ENCODE data around the gene LVRN. TPM values are rescaled to one million over a fixed set of nuclear protein-coding genes. Genes with fewer than 3 reads are reported as not detected.

LVRN gene
- total and polyA plus RNA-seq, 2 experiments from 2014 or later: 0.31 to 0.45 TPM

DNA sequence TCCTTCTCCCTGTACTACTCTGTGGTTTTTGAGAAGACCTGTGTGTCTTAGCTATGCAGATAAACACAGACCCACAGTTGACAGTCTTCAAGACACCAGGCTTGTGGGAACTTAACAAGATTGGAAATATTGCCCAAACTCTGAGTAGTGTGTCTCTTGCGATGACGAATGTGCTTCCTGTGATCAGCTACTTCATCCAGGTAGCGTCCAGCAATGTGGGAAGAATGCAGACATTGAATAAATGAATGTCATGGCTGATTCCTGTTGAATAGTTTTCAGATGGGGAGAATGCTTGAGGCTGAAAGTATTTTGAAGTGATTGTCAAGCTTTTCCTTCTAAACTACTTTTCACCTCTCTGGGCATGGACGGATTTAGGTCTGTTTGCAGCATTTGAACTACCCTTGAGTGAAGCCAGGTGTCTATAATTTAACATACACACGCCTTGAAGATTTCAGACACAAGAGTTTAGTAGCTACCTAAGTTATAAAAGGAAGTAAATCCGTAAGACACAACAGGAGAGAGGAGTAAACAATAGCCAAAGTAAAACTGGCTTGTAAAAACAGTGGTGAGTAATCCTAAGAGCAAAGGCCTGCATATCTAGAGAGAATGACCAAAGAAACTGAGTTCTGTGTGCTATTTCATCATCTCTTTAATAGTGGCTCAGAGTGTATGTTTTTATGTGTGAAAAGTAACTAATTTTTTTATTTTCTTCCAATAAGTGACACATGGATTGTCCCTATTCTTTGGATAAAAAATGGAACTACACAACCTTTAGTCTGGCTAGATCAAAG is 40.0 kb downstream of the LVRN start (continued):
- TF ChIP-seq, protein P1, sequence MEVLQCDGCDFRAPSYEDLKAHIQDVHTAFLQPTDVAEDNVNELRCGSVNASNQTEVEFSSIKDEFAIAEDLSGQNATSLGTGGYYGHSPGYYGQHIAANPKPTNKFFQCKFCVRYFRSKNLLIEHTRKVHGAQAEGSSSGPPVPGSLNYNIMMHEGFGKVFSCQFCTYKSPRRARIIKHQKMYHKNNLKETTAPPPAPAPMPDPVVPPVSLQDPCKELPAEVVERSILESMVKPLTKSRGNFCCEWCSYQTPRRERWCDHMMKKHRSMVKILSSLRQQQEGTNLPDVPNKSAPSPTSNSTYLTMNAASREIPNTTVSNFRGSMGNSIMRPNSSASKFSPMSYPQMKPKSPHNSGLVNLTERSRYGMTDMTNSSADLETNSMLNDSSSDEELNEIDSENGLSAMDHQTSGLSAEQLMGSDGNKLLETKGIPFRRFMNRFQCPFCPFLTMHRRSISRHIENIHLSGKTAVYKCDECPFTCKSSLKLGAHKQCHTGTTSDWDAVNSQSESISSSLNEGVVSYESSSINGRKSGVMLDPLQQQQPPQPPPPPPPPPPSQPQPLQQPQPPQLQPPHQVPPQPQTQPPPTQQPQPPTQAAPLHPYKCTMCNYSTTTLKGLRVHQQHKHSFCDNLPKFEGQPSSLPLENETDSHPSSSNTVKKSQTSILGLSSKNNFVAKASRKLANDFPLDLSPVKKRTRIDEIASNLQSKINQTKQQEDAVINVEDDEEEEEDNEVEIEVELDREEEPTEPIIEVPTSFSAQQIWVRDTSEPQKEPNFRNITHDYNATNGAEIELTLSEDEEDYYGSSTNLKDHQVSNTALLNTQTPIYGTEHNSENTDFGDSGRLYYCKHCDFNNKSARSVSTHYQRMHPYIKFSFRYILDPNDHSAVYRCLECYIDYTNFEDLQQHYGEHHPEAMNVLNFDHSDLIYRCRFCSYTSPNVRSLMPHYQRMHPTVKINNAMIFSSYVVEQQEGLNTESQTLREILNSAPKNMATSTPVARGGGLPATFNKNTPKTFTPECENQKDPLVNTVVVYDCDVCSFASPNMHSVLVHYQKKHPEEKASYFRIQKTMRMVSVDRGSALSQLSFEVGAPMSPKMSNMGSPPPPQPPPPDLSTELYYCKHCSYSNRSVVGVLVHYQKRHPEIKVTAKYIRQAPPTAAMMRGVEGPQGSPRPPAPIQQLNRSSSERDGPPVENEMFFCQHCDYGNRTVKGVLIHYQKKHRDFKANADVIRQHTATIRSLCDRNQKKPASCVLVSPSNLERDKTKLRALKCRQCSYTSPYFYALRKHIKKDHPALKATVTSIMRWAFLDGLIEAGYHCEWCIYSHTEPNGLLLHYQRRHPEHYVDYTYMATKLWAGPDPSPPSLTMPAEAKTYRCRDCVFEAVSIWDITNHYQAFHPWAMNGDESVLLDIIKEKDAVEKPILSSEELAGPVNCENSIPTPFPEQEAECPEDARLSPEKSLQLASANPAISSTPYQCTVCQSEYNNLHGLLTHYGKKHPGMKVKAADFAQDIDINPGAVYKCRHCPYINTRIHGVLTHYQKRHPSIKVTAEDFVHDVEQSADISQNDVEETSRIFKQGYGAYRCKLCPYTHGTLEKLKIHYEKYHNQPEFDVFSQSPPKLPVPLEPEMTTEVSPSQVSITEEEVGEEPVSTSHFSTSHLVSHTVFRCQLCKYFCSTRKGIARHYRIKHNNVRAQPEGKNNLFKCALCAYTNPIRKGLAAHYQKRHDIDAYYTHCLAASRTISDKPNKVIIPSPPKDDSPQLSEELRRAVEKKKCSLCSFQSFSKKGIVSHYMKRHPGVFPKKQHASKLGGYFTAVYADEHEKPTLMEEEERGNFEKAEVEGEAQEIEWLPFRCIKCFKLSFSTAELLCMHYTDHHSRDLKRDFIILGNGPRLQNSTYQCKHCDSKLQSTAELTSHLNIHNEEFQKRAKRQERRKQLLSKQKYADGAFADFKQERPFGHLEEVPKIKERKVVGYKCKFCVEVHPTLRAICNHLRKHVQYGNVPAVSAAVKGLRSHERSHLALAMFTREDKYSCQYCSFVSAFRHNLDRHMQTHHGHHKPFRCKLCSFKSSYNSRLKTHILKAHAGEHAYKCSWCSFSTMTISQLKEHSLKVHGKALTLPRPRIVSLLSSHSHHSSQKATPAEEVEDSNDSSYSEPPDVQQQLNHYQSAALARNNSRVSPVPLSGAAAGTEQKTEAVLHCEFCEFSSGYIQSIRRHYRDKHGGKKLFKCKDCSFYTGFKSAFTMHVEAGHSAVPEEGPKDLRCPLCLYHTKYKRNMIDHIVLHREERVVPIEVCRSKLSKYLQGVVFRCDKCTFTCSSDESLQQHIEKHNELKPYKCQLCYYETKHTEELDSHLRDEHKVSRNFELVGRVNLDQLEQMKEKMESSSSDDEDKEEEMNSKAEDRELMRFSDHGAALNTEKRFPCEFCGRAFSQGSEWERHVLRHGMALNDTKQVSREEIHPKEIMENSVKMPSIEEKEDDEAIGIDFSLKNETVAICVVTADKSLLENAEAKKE (CRISPR knock-in tag; IDR thresholded peaks at IDR 0.05): no peak
- TF ChIP-seq POLR2AphosphoS5 (IDR thresholded peaks at IDR 0.05; ENCODE audit: low read depth): no peak
- no peak for TF ChIP-seq STAT1 (IDR thresholded peaks at IDR 0.05; ENCODE audit: unreplicated experiment)
- no peak for TF ChIP-seq NANOG (IDR thresholded peaks at IDR 0.05; ENCODE audit: borderline replicate concordance)
- TF ChIP-seq, protein P2, sequence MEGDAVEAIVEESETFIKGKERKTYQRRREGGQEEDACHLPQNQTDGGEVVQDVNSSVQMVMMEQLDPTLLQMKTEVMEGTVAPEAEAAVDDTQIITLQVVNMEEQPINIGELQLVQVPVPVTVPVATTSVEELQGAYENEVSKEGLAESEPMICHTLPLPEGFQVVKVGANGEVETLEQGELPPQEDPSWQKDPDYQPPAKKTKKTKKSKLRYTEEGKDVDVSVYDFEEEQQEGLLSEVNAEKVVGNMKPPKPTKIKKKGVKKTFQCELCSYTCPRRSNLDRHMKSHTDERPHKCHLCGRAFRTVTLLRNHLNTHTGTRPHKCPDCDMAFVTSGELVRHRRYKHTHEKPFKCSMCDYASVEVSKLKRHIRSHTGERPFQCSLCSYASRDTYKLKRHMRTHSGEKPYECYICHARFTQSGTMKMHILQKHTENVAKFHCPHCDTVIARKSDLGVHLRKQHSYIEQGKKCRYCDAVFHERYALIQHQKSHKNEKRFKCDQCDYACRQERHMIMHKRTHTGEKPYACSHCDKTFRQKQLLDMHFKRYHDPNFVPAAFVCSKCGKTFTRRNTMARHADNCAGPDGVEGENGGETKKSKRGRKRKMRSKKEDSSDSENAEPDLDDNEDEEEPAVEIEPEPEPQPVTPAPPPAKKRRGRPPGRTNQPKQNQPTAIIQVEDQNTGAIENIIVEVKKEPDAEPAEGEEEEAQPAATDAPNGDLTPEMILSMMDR (conservative IDR thresholded peaks at IDR 0.05; ENCODE audit: low read depth in 2 of 2): no peak

DNA sequence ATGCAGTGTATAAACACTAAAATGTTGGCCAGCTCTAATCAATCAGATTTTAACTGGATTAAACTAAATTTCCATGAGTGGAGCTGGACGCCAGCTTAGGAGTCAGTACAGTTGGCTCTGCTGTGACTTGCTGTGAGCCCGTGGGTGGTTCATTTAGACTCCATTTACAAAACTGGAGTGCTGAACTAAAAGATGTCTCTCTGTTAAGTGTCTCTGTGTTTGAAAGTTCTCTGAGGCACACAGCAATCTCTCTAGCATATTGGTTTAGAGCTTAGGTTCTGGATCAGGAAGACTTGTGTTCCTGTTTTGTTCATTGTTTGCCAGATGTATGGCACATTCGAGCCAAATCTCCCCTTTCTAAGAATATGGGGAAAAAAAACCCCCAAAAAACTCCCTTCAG is 42.0 kb downstream of the LVRN start:
- Mint-ChIP-seq H3K4me3 (no peak overlapping the region), H3K36me3 (ENCODE audit: low read depth) (no peaks in the 10 kb centered on the region), H3K9me3 (no peaks in the 10 kb centered on the region), H3K27me3 (ENCODE audit: insufficient read depth, low read depth, poor library complexity) (no peaks in the 10 kb centered on the region), H3K27ac (no peak overlapping the region), H3K4me1 (peaks cover 5% of the 10 kb centered on the region; the same call in 2 of the 3 replicates)
- H3K4me2 ChIP-seq: no peak overlapping the region
- no peak overlapping the region for H3K27ac ChIP-seq (ENCODE audit: low read depth)
- no peaks in the 10 kb centered on the region for H3K79me2 ChIP-seq (replicated peaks; ENCODE audit: insufficient read depth)
- no peaks in the 10 kb centered on the region for H3K36me3 ChIP-seq (ENCODE audit: insufficient read depth)
- no peaks in the 10 kb centered on the region for H3K27me3 ChIP-seq (ENCODE audit: insufficient read depth)
- H3K4me1 ChIP-seq (ENCODE audit: insufficient read depth): no peaks in the 10 kb centered on the region
- no peaks in the 10 kb centered on the region for H3F3A ChIP-seq (replicated peaks; ENCODE audit: low read depth)
- no peaks in the 10 kb centered on the region for H3K9me2 ChIP-seq (ENCODE audit: insufficient read depth)
- no peaks in the 10 kb centered on the region for H4K20me1 ChIP-seq (replicated peaks; ENCODE audit: insufficient read depth)
- no peak for ATAC-seq
- DNase-seq (ENCODE audit: low spot score): no peak
- no peak overlapping the region for H3K4me3 ChIP-seq
- TF ChIP-seq JUNB (IDR thresholded peaks at IDR 0.05; ENCODE audit: unreplicated experiment): no peak
- no peak for TF ChIP-seq ZNF331 (CRISPR knock-in tag; IDR thresholded peaks at IDR 0.05; ENCODE audit: low read depth)
- TF ChIP-seq ETS1 (IDR thresholded peaks at IDR 0.05): no peak
- TF ChIP-seq STAT1 (IDR thresholded peaks at IDR 0.05; ENCODE audit: unreplicated experiment): no peak
- TF ChIP-seq EZH2 (IDR thresholded peaks at IDR 0.05; ENCODE audit: low read depth, unreplicated experiment): no peak
- TF ChIP-seq NANOG (IDR thresholded peaks at IDR 0.05; ENCODE audit: borderline replicate concordance): no peak
- TF ChIP-seq POLR2AphosphoS5 (IDR thresholded peaks at IDR 0.05; ENCODE audit: low read depth): no peak
- TF ChIP-seq, protein P3, sequence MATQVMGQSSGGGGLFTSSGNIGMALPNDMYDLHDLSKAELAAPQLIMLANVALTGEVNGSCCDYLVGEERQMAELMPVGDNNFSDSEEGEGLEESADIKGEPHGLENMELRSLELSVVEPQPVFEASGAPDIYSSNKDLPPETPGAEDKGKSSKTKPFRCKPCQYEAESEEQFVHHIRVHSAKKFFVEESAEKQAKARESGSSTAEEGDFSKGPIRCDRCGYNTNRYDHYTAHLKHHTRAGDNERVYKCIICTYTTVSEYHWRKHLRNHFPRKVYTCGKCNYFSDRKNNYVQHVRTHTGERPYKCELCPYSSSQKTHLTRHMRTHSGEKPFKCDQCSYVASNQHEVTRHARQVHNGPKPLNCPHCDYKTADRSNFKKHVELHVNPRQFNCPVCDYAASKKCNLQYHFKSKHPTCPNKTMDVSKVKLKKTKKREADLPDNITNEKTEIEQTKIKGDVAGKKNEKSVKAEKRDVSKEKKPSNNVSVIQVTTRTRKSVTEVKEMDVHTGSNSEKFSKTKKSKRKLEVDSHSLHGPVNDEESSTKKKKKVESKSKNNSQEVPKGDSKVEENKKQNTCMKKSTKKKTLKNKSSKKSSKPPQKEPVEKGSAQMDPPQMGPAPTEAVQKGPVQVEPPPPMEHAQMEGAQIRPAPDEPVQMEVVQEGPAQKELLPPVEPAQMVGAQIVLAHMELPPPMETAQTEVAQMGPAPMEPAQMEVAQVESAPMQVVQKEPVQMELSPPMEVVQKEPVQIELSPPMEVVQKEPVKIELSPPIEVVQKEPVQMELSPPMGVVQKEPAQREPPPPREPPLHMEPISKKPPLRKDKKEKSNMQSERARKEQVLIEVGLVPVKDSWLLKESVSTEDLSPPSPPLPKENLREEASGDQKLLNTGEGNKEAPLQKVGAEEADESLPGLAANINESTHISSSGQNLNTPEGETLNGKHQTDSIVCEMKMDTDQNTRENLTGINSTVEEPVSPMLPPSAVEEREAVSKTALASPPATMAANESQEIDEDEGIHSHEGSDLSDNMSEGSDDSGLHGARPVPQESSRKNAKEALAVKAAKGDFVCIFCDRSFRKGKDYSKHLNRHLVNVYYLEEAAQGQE (IDR thresholded peaks at IDR 0.05; ENCODE audit: unreplicated experiment): no peak
- TF ChIP-seq CREB1 (CRISPR knock-in tag; IDR thresholded peaks at IDR 0.05; ENCODE audit: low read depth): no peak
- H2AFZ ChIP-seq: no peak overlapping the region
